Transverse colon (tissue), 4 donors: ENCODE measurements around the gene TM9SF3. TPM values are rescaled to one million over a fixed set of nuclear protein-coding genes. Genes with fewer than 3 reads are reported as not detected.

Experiments
- DNase-seq: peaks from one replicate; pipeline ENCODE4 v3.0.0-alpha.2; 2019
- H3K27ac ChIP-seq, 4 donors: fragments of 200-600 bp; sonication (generic); 2 replicates each; pipeline ENCODE4 v1.5.1; 2016 to 2018; ENCODE audit warnings: inconsistent platforms in 4 of 4
- H3K27me3 ChIP-seq: fragments of 200-600 bp; sonication (generic); 2 replicates; pipeline ENCODE4 v1.5.1; 2017; ENCODE audit warnings: inconsistent platforms
- H3K36me3 ChIP-seq, 4 donors: fragments of 200-600 bp; sonication (generic); 2 replicates each; pipeline ENCODE4 v1.5.1; 2017 to 2019; ENCODE audit warnings: inconsistent platforms in 4 of 4
- H3K4me1 ChIP-seq, 4 donors: fragments of 200-600 bp; sonication (generic); 2 replicates each; pipeline ENCODE4 v1.5.1; 2017 to 2020; ENCODE audit warnings: inconsistent platforms in 4 of 4
- H3K4me3 ChIP-seq, 4 donors: fragments of 200-600 bp; sonication (generic); 1 replicate in 1 of 4; 2 replicates in 3 of 4; pipeline versions ENCODE4 v1.5.1 to v1.6.1; 2017 to 2019; ENCODE audit warnings: inconsistent platforms in 4 of 4
- H3K9me3 ChIP-seq, 2 donors: fragments of 200-600 bp; sonication (generic); 2 replicates each; pipeline ENCODE4 v1.5.1; 2017 to 2019; ENCODE audit warnings: inconsistent platforms in 2 of 2
- CTCF ChIP-seq, 5 experiments: fragments of 200-600 bp in 3 of 5; fragments of 450-650 bp in 2 of 5; sonication (generic) in 3 of 5; IDR thresholded peaks; 1 replicate in 2 of 5; 2 replicates in 3 of 5; pipeline ENCODE4 v1.5.1; 2016 to 2017; ENCODE audit warnings: antibody characterized with exemption in 5 of 5, inconsistent platforms in 3 of 5, mild to moderate bottlenecking in 2 of 5, moderate library complexity in 1 of 5
- EP300 ChIP-seq: sonication (generic); formaldehyde crosslinking; IDR thresholded peaks from one replicate; pipeline ENCODE4 v1.6.1; 2017; ENCODE audit warnings: antibody characterized with exemption, low read depth
- POLR2A ChIP-seq: fragments of 450-650 bp; IDR thresholded peaks from one replicate; pipeline ENCODE4 v1.6.1; 2016; ENCODE audit warnings: antibody characterized with exemption, mild to moderate bottlenecking, moderate library complexity
- POLR2AphosphoS5 ChIP-seq, 3 donors: sonication (generic); formaldehyde crosslinking; IDR thresholded peaks; one replicate each; pipeline ENCODE4 v1.6.1; 2016; ENCODE audit warnings: antibody characterized with exemption in 3 of 3
- WGBS, 2 donors: methylation state at CpG; one replicate each; pipeline ENCODE4 v1.1.5; 2018; ENCODE audit warnings: low coverage in 1 of 2; 5-methylcytosine and 5-hydroxymethylcytosine counted together
- in situ Hi-C, 4 donors: fragments of 200-750 bp; cut with MboI; loops; one replicate each; pipeline versions ENCODE4 v1.15.0 to v1.15.1; 2017; ENCODE audit warnings: low sequenced_read_pairs in 3 of 4, low pct_ligation_motif_present in 1 of 4, low pct_unique_long_range_greater_than_20kb in 1 of 4
- intact Hi-C: fragments of 100-400 bp; cut with DNase I; formaldehyde crosslinking; loops from one replicate; pipeline ENCODE4 v1.15.1; 2023; ENCODE audit warnings: low total_unique reads
- total RNA-seq, 4 donors: library from RNA; depleted of rRNA; stranded (reverse); fragments of >200 nt; gene quantifications; one replicate each; pipeline ENCODE4 v1.1.0, GENCODE V29; 2016

Gene TM9SF3
- total RNA-seq: 100 to 1,000 TPM in 1 of 4 donors, 10 to 100 TPM in 3; 34.4 to 133 (median 77.3) TPM

DNA sequence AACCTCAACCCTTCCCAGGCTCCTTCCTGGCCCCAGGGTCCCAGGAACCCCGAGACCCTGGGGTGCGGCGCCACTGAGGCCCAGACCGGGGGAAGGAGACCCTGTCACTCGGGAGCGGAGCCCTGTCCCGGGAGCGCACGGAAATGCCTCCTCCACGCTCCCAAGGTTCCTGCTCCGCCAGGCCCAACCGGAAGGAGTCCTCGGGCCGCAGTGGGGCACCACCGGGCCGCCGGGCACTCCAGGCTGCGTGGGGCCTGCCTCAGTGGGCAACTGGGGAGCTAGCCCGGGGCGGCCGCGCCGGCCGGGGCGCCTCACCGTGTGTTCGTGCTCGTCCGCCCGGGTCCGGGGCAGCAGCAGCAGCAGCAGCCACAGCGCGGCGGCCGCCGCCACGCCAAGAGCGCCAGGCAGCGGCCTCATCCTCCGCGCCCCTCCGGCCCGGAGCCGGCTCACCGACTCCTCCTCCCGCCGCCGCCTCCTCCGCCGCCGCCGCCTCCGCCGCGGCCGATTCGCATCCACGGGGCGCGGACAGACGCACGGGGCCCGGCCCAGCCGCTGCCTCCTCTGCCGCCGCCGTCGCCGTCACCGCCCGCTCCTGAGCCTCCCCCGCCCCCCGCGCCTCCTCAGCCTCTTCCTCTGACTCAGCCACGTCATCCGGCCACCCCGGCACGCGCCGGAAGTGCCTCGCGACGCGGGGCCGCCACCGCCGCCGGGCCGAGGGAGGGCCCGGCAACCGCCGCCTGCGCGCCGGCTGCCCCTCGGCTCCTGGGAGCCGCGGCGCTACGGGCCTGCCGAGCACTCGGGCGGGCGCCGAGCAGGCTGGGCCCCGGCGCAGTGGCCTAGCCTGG, at the start of gene TM9SF3:
TSS of gene TM9SF3 (minus strand) at position 594 of the 845 bp plus-strand sequence. CDS start at position 417, 177 bp downstream.
- intact Hi-C loops (no loop called here), in situ Hi-C loops (no loop called here)
- peak; percentile 95 for DNase-seq
- H3K36me3 ChIP-seq: no peaks in the 10 kb centered on the region
- 2% methylated on average over 25 of the region's 107 CpGs; no CpG with 5 or more reads in 1 of the 2 donors for WGBS, 2 donors
- H3K27me3 ChIP-seq: no peaks in the 10 kb centered on the region
- peak within 1 kb of the TSS; percentile 98 to 99 (median 98) for H3K27ac ChIP-seq
- TF ChIP-seq EP300: no peak
- TF ChIP-seq POLR2AphosphoS5 (IDR thresholded peaks at IDR 0.05): peak; percentile 70 to 86 (median 85)
- TF ChIP-seq POLR2A: peak; percentile 37
- TF ChIP-seq CTCF (IDR thresholded peaks at IDR 0.05): peak in 2 of 5 experiments; percentile 7 to 17
- no peaks in the 10 kb centered on the region for H3K9me3 ChIP-seq
- H3K4me1 ChIP-seq: peaks cover 38 to 68% (median 62%) of the 10 kb centered on the region in 4 donors
- peak within 1 kb of the TSS; percentile 66 to 98 (median 82) for H3K4me3 ChIP-seq

GRCh38 chr10:96636551-96636950, 49.7 kb upstream of the TM9SF3 start:
- Histone ChIP-seq H3K27me3 (no peaks in the 10 kb centered on the region), H3K4me3 (no peak overlapping the region), H3K4me1 (peaks cover 0 to 34% (median 5%) of the 10 kb centered on the region in 4 donors), H3K9me3 (no peaks in the 10 kb centered on the region), H3K27ac (no peak overlapping the region), H3K36me3 (no peaks in the 10 kb centered on the region)
- TF ChIP-seq CTCF (IDR thresholded peaks at IDR 0.05): no peak
- TF ChIP-seq POLR2AphosphoS5 (IDR thresholded peaks at IDR 0.05): no peak
- TF ChIP-seq POLR2A: no peak
- TF ChIP-seq EP300: no peak
- intact Hi-C loops (no loop called here), in situ Hi-C loops (loop anchor here in 2 of 4 donors (25.0 kb wide), 2 partner anchors 201 to 376 kb away; partner anchors contain the start of gene LCOR (in 1 of the 2))
- no peak for DNase-seq
- 43 to 44% methylated on average over 1 of the region's 1 CpG for WGBS, 2 donors

DNA sequence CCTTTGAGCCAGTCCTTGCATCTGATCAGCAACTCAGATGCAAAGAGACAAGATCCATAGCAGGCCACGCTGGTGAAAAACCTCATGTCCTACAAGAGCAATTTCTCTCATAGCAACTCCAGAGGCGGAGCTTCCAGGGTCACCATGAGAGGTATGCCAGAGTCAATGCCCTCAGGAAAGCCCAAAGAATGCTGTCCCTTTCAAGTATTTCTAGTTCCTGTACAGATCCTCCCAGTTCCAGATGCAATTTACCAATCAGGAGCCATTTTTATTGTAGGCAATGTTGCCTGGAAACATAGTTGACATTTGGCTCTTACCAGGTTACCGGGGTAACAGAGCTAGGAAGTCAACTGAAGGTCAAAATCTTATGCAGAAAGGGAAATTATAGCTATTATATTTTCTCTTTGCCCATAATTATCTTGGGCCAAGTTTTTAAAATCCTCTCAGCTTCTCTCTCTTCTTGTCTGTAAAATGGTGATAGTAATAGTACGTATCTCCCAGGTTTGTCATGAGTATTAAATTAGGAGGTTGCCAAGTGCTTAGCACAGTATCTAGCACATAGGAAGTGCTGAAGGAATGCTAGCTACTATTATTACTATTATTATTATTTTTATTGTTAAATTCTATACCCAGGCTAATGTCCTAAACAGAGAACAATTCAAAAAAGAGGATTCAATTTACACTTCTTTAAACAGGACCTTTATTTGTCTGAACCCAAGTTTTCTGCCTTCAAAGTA, 46.3 kb upstream of the TM9SF3 start:
- WGBS, 2 donors: 63 to 66% methylated on average over 3 to 4 of the region's 4 CpGs
- H3K4me1 ChIP-seq: peaks cover 0 to 26% (median 5%) of the 10 kb centered on the region in 4 donors
- H3K27me3 ChIP-seq: no peaks in the 10 kb centered on the region
- H3K4me3 ChIP-seq: no peak overlapping the region
- TF ChIP-seq CTCF (IDR thresholded peaks at IDR 0.05) (no peak), EP300 (peak; percentile 7), POLR2A (no peak), POLR2AphosphoS5 (IDR thresholded peaks at IDR 0.05) (no peak)
- in situ Hi-C loops: loop anchor here in 2 of 4 donors (25.0 kb wide), 2 partner anchors 204 to 379 kb away; partner anchors contain the start of gene LCOR (in 1 of the 2)
- intact Hi-C loops: no loop called here
- peak overlapping the region in 3 of 4 donors; percentile 24 to 54 (median 36) for H3K27ac ChIP-seq
- no peak for DNase-seq
- no peaks in the 10 kb centered on the region for H3K9me3 ChIP-seq
- H3K36me3 ChIP-seq: no peaks in the 10 kb centered on the region

DNA sequence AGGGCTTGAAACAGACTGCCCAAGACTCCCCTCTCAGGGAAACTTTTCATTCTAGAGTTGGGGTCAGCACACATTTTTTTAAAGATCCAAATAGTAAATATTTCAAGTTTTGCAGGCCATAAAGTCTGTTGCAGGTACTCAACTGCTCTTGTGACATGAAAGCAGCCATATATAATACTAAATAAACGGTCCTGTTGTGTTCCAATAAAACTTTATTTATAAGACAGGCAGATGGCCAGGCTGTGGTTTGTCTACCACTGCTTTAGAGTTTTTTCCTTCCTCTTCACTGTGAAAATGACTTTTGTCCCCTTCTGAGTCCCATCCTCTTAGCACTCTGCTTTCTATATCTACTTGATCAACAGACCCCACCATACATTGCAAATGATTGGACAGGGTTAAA, 40.5 kb upstream of the TM9SF3 start:
- Histone ChIP-seq H3K27ac (no peak overlapping the region), H3K9me3 (no peaks in the 10 kb centered on the region), H3K36me3 (no peaks in the 10 kb centered on the region), H3K4me1 (peaks cover 0 to under 1% (median 0%) of the 10 kb centered on the region in 4 donors), H3K27me3 (no peaks in the 10 kb centered on the region), H3K4me3 (no peak overlapping the region)
- no peak for TF ChIP-seq POLR2AphosphoS5 (IDR thresholded peaks at IDR 0.05)
- no peak for TF ChIP-seq POLR2A
- no peak for TF ChIP-seq CTCF (IDR thresholded peaks at IDR 0.05)
- no peak for TF ChIP-seq EP300
- DNase-seq: no peak
- in situ Hi-C loops: loop anchor here in 2 of 4 donors (25.0 kb wide), 2 partner anchors 210 to 385 kb away; partner anchors contain the start of gene LCOR (in 1 of the 2)
- intact Hi-C loops: no loop called here
- WGBS, 2 donors: 47 to 50% methylated on average over 1 of the region's 1 CpG
